ENCODE data around the gene NUBP2.

DNA sequence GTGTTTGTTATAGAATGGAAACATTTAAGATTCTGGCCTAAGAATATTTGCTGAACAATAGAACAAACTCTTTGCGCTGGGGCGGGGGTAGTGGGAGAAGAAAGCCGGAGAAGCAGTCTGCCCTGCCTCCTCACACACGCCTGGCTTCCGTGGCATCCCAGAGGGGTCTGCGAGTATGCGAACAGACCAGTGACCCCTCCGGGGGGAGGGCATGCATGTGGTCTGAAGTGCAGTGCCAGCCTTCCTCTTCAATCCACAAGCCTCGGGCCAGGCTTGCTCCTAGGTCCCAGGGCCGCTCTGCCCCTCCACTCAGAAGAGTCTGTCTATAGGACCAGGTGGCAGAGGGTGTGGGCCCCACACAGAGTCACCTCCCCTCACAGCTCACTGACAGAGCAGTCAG is 24.9 kb downstream of the NUBP2 start:
- TF ChIP-seq ZNF70 (CRISPR knock-in tag; IDR thresholded peaks at IDR 0.05) (no peak), ZNF565 (CRISPR knock-in tag; conservative IDR thresholded peaks at IDR 0.05; ENCODE audit: low read depth) (no peak), ISL1 (CRISPR knock-in tag; IDR thresholded peaks at IDR 0.05) (no peak), ARNTL (CRISPR knock-in tag; IDR thresholded peaks at IDR 0.05; ENCODE audit: borderline replicate concordance, low read depth) (no peak), ZFP3 (CRISPR knock-in tag; IDR thresholded peaks at IDR 0.05) (no peak), RARB (CRISPR knock-in tag; IDR thresholded peaks at IDR 0.05) (no peak), OSR1 (CRISPR knock-in tag; IDR thresholded peaks at IDR 0.05) (no peak), CSDC2 (CRISPR knock-in tag; IDR thresholded peaks at IDR 0.05) (no peak), ZC3H10 (CRISPR knock-in tag; IDR thresholded peaks at IDR 0.05) (no peak)
- TF ChIP-seq, protein P1, sequence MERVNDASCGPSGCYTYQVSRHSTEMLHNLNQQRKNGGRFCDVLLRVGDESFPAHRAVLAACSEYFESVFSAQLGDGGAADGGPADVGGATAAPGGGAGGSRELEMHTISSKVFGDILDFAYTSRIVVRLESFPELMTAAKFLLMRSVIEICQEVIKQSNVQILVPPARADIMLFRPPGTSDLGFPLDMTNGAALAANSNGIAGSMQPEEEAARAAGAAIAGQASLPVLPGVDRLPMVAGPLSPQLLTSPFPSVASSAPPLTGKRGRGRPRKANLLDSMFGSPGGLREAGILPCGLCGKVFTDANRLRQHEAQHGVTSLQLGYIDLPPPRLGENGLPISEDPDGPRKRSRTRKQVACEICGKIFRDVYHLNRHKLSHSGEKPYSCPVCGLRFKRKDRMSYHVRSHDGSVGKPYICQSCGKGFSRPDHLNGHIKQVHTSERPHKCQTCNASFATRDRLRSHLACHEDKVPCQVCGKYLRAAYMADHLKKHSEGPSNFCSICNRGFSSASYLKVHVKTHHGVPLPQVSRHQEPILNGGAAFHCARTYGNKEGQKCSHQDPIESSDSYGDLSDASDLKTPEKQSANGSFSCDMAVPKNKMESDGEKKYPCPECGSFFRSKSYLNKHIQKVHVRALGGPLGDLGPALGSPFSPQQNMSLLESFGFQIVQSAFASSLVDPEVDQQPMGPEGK (CRISPR knock-in tag; IDR thresholded peaks at IDR 0.05; ENCODE audit: borderline replicate concordance) = no peak
- TF ChIP-seq, protein P2, sequence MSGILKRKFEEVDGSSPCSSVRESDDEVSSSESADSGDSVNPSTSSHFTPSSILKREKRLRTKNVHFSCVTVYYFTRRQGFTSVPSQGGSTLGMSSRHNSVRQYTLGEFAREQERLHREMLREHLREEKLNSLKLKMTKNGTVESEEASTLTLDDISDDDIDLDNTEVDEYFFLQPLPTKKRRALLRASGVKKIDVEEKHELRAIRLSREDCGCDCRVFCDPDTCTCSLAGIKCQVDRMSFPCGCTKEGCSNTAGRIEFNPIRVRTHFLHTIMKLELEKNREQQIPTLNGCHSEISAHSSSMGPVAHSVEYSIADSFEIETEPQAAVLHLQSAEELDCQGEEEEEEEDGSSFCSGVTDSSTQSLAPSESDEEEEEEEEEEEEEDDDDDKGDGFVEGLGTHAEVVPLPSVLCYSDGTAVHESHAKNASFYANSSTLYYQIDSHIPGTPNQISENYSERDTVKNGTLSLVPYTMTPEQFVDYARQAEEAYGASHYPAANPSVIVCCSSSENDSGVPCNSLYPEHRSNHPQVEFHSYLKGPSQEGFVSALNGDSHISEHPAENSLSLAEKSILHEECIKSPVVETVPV (CRISPR knock-in tag; IDR thresholded peaks at IDR 0.05) = no peak
- TF ChIP-seq, protein P3, sequence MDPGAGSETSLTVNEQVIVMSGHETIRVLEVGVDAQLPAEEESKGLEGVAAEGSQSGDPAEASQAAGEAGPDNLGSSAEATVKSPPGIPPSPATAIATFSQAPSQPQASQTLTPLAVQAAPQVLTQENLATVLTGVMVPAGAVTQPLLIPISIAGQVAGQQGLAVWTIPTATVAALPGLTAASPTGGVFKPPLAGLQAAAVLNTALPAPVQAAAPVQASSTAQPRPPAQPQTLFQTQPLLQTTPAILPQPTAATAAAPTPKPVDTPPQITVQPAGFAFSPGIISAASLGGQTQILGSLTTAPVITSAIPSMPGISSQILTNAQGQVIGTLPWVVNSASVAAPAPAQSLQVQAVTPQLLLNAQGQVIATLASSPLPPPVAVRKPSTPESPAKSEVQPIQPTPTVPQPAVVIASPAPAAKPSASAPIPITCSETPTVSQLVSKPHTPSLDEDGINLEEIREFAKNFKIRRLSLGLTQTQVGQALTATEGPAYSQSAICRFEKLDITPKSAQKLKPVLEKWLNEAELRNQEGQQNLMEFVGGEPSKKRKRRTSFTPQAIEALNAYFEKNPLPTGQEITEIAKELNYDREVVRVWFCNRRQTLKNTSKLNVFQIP (CRISPR knock-in tag; IDR thresholded peaks at IDR 0.05; ENCODE audit: borderline replicate concordance, low read depth) = no peak
